GM23338 (cell line): ENCODE measurements around the gene HNRNPA1. TPM values are rescaled to one million over a fixed set of nuclear protein-coding genes. Genes with fewer than 3 reads are reported as not detected.
"Not testable (repeated sequence)": the region's sequence is repeated elsewhere in the genome, so short reads cannot be mapped to it uniquely, and the experiment has no call there.

Source experiments
- ATAC-seq: fragments of 200-7000 bp; cut with Tn5 transposase; 3 replicates; pipeline ENCODE4 v1.9.1; 2020
- DNase-seq: peaks from one replicate; pipeline ENCODE4 v3.0.0-alpha.2; 2015; ENCODE audit warnings: low spot score
- H2AFZ ChIP-seq: fragments of 200-600 bp; sonication (generic); 2 replicates; pipeline ENCODE4 v1.8.0; 2016; ENCODE audit warnings: antibody characterized with exemption, mild to moderate bottlenecking, moderate library complexity
- H3F3A ChIP-seq: fragments of 200-600 bp; sonication (generic); replicated peaks from 2 replicates; pipeline ENCODE4 v1.8.0; 2017; ENCODE audit warnings: antibody characterized with exemption, mixed run types, low read depth
- H3K27ac ChIP-seq: fragments of 200-600 bp; sonication (generic); 2 replicates; pipeline ENCODE4 v1.6.1; 2016; ENCODE audit warnings: low read depth
- H3K27me3 ChIP-seq: fragments of 200-600 bp; sonication (generic); 2 replicates; pipeline ENCODE4 v1.8.0; 2016; ENCODE audit warnings: mild to moderate bottlenecking, mixed run types, moderate library complexity; ENCODE audit not compliant: insufficient read depth
- H3K36me3 ChIP-seq: fragments of 200-600 bp; sonication (generic); 2 replicates; pipeline ENCODE4 v1.8.0; 2016; ENCODE audit warnings: mild to moderate bottlenecking; ENCODE audit not compliant: insufficient read depth
- H3K4me1 ChIP-seq: fragments of 200-600 bp; sonication (generic); 2 replicates; pipeline ENCODE4 v1.8.0; 2016; ENCODE audit warnings: mild to moderate bottlenecking, moderate library complexity; ENCODE audit not compliant: insufficient read depth
- H3K4me2 ChIP-seq: fragments of 200-600 bp; sonication (generic); 2 replicates; pipeline ENCODE4 v1.7.1; 2017; ENCODE audit warnings: mixed run types
- H3K4me3 ChIP-seq: fragments of 200-600 bp; sonication (generic); 2 replicates; pipeline ENCODE4 v1.6.1; 2016; ENCODE audit warnings: mixed run types
- H3K79me2 ChIP-seq: fragments of 200-600 bp; sonication (generic); replicated peaks from 2 replicates; pipeline ENCODE4 v1.8.0; 2017; ENCODE audit warnings: mild to moderate bottlenecking; ENCODE audit not compliant: insufficient read depth
- H3K9me2 ChIP-seq: fragments of 200-600 bp; sonication (generic); 2 replicates; pipeline ENCODE4 v1.8.0; 2017; ENCODE audit not compliant: insufficient read depth
- H4K20me1 ChIP-seq: fragments of 200-600 bp; sonication (generic); replicated peaks from 2 replicates; pipeline ENCODE4 v1.8.0; 2017; ENCODE audit warnings: mild to moderate bottlenecking; ENCODE audit not compliant: insufficient read depth
- H3K27ac Mint-ChIP-seq: 2 replicates; pipeline ENCODE4 v1.8.0; 2020; ENCODE audit warnings: inconsistent platforms, mild to moderate bottlenecking, moderate library complexity, mixed read lengths
- H3K27me3 Mint-ChIP-seq: 3 replicates; pipeline ENCODE4 v1.8.0; 2022; ENCODE audit warnings: low read depth, mild to moderate bottlenecking, moderate library complexity, mixed read lengths, inconsistent platforms; ENCODE audit not compliant: insufficient read depth, poor library complexity
- H3K36me3 Mint-ChIP-seq: 3 replicates; pipeline ENCODE4 v1.8.0; 2021; ENCODE audit warnings: low read depth, mild to moderate bottlenecking, inconsistent platforms, moderate library complexity, mixed read lengths
- H3K4me1 Mint-ChIP-seq: 3 replicates; pipeline ENCODE4 v1.8.0; 2020; ENCODE audit warnings: mild to moderate bottlenecking, inconsistent platforms, mixed read lengths
- H3K4me3 Mint-ChIP-seq: 3 replicates; pipeline ENCODE4 v1.8.0; 2021; ENCODE audit warnings: moderate library complexity, mild to moderate bottlenecking, inconsistent platforms, mixed read lengths
- H3K9me3 Mint-ChIP-seq: 3 replicates; pipeline ENCODE4 v1.8.0; 2020; ENCODE audit warnings: moderate library complexity, mild to moderate bottlenecking, inconsistent platforms, mixed read lengths
- CREB1 ChIP-seq: fragments of 250-450 bp; sonication (Bioruptor Pico); IDR thresholded peaks from 2 replicates; pipeline ENCODE4 v1.5.0; 2020; ENCODE audit warnings: low read depth, mild to moderate bottlenecking, moderate library complexity
- CTCF ChIP-seq, 2 experiments: fragments of 200-600 bp in 1 of 2; sonication (generic) in 1 of 2; conservative IDR thresholded peaks; 2 replicates each; pipeline versions ENCODE4 v1.5.1 to v1.6.1; 2016 to 2017; ENCODE audit warnings: antibody characterized with exemption in 2 of 2, low read depth in 2 of 2, mild to moderate bottlenecking in 2 of 2, moderate library complexity in 1 of 2
- ETS1 ChIP-seq: IDR thresholded peaks from 2 replicates; pipeline ENCODE4 v1.6.1; 2016; ENCODE audit warnings: antibody characterized with exemption
- EZH2 ChIP-seq: fragments of 200-600 bp; sonication (generic); IDR thresholded peaks from one replicate; pipeline ENCODE4 v1.8.0; 2017; ENCODE audit warnings: antibody characterized with exemption, mild to moderate bottlenecking, low read depth; ENCODE audit not compliant: unreplicated experiment
- EZH2phosphoT487 ChIP-seq: fragments of 200-600 bp; sonication (generic); IDR thresholded peaks from one replicate; pipeline ENCODE4 v1.8.1; 2018; ENCODE audit warnings: antibody characterized with exemption; ENCODE audit not compliant: unreplicated experiment
- JUNB ChIP-seq: IDR thresholded peaks from one replicate; pipeline ENCODE4 v1.6.1; 2016; ENCODE audit warnings: antibody characterized with exemption; ENCODE audit not compliant: unreplicated experiment
- NANOG ChIP-seq: IDR thresholded peaks from 2 replicates; pipeline ENCODE4 v1.6.1; 2016; ENCODE audit warnings: antibody characterized with exemption, borderline replicate concordance
- POLR2AphosphoS5 ChIP-seq: IDR thresholded peaks from 2 replicates; pipeline ENCODE4 v1.6.1; 2016; ENCODE audit warnings: antibody characterized with exemption, low read depth
- ZNF114 ChIP-seq: fragments of 250-450 bp; sonication (Bioruptor Pico); IDR thresholded peaks from 2 replicates; pipeline ENCODE4 v1.5.0; 2020; ENCODE audit warnings: mild to moderate bottlenecking, moderate library complexity
- ZNF331 ChIP-seq: fragments of 250-450 bp; sonication (Bioruptor Pico); IDR thresholded peaks from 2 replicates; pipeline ENCODE4 v1.5.0; 2020; ENCODE audit warnings: low read depth, mild to moderate bottlenecking, moderate library complexity
- ZNF462 ChIP-seq: fragments of 250-450 bp; sonication (Bioruptor Pico); IDR thresholded peaks from 2 replicates; pipeline ENCODE4 v1.5.0; 2020; ENCODE audit warnings: mild to moderate bottlenecking, moderate library complexity
- polyA plus RNA-seq: library from polyadenylated mRNA; unstranded; fragments of >200 nt; fragmentation: Nextera tagmentation; extraction: Ambion mirVana; gene quantifications from 2 replicates; pipeline ENCODE4 v1.2.1, GENCODE V29; 2016
- total RNA-seq: library from RNA; depleted of rRNA; stranded (reverse); fragments of >200 nt; shearing (Covaris generic); gene quantifications from 2 replicates; pipeline ENCODE4 v1.2.3, GENCODE V29; 2014

HNRNPA1 gene
- total and polyA plus RNA-seq, 2 experiments from 2014 or later, result 1,104 to 2,576 TPM

GRCh38 chr12:54311051-54311450, 30.5 kb downstream of the HNRNPA1 start (continued):
- TF ChIP-seq ETS1 (no peak), ZNF331 (CRISPR knock-in tag) (no peak), ZNF114 (no peak), CREB1 (CRISPR knock-in tag) (no peak)

- not testable (repeated sequence) for H3K9me3 Mint-ChIP-seq, H3K36me3 Mint-ChIP-seq, H3K4me3 ChIP-seq, H3F3A ChIP-seq, H3K27ac ChIP-seq, H3K79me2 ChIP-seq, H4K20me1 ChIP-seq, DNase-seq, H3K36me3 ChIP-seq, H3K4me3 Mint-ChIP-seq, H3K4me1 Mint-ChIP-seq, H2AFZ ChIP-seq, H3K4me2 ChIP-seq, H3K4me1 ChIP-seq, H3K27me3 ChIP-seq, H3K9me2 ChIP-seq, H3K27me3 Mint-ChIP-seq, H3K27ac Mint-ChIP-seq
- ATAC-seq, result peak; percentile 43
Observed at GRCh38 chr12:54312309-54312708, 31.8 kb downstream of the HNRNPA1 start.

GRCh38 chr12:54321363-54321762, 40.8 kb downstream of the HNRNPA1 start:
- ATAC-seq, result no peak
- Mint-ChIP-seq H3K27me3 (peaks cover 5% of the 10 kb centered on the region), H3K9me3 (no peaks in the 10 kb centered on the region), H3K27ac (no peak overlapping the region), H3K36me3 (no peaks in the 10 kb centered on the region), H3K4me1 (peaks cover 4% of the 10 kb centered on the region), H3K4me3 (no peak overlapping the region)
- H3K4me2 ChIP-seq, result no peak overlapping the region
- no peaks in the 10 kb centered on the region for H4K20me1 ChIP-seq
- no peak for DNase-seq
- peaks cover 7% of the 10 kb centered on the region for H3K79me2 ChIP-seq
- H3K27ac ChIP-seq, result no peak overlapping the region
- no peaks in the 10 kb centered on the region for H3K9me2 ChIP-seq
- no peak overlapping the region for H3K4me3 ChIP-seq
- no peaks in the 10 kb centered on the region; the same call in 1 of the 2 replicates for H3F3A ChIP-seq
- no peaks in the 10 kb centered on the region for H3K36me3 ChIP-seq
- H2AFZ ChIP-seq, result no peak overlapping the region
- no peaks in the 10 kb centered on the region; the same call in 1 of the 2 replicates for H3K4me1 ChIP-seq
- H3K27me3 ChIP-seq, result no peaks in the 10 kb centered on the region
- no peak for TF ChIP-seq NANOG
- TF ChIP-seq CTCF (conservative IDR thresholded peaks at IDR 0.05; ENCODE audit: low read depth in 2 of 2), result no peak
- TF ChIP-seq JUNB, result no peak
- TF ChIP-seq EZH2phosphoT487, result no peak
- TF ChIP-seq ZNF462 (CRISPR knock-in tag), result no peak
- no peak for TF ChIP-seq EZH2
- TF ChIP-seq POLR2AphosphoS5, result no peak
- TF ChIP-seq CREB1 (CRISPR knock-in tag), result no peak
- TF ChIP-seq ETS1, result no peak
